HG03457 (cell line): ENCODE measurements around the gene RNF4.

Source experiments
- ATAC-seq: cut with Tn5 transposase; IDR thresholded peaks from one replicate; pipeline ENCODE4 v1.9.1; 2021; ENCODE audit warnings: moderate number of reproducible peaks; ENCODE audit not compliant: unreplicated experiment

Gene RNF4

GRCh38 chr4:2437475-2438215 lies 31.3 kb upstream of the RNF4 start:
- no peak for ATAC-seq

GRCh38 chr4:2438822-2439718 lies 29.8 kb upstream of the RNF4 start:
- no peak for ATAC-seq

GRCh38 chr4:2441393-2442174 lies 27.3 kb upstream of the RNF4 start:
- no peak for ATAC-seq

- no peak for ATAC-seq
These were observed 26.5 kb upstream of the RNF4 start for GRCh38 chr4:2442175-2442993.

GRCh38 chr4:2443061-2443730 lies 25.7 kb upstream of the RNF4 start:
- no peak for ATAC-seq

GRCh38 chr4:2443956-2444740 lies 24.8 kb upstream of the RNF4 start:
- ATAC-seq: no peak

- no peak for ATAC-seq
These were observed 23.8 kb upstream of the RNF4 start for GRCh38 chr4:2445130-2445529.

GRCh38 chr4:2445571-2445970 lies 23.3 kb upstream of the RNF4 start:
- no peak for ATAC-seq

GRCh38 chr4:2446656-2447564 lies 22.0 kb upstream of the RNF4 start:
- ATAC-seq: no peak

GRCh38 chr4:2448589-2448988 lies 20.3 kb upstream of the RNF4 start:
- no peak for ATAC-seq

GRCh38 chr4:2449051-2449450 lies 19.9 kb upstream of the RNF4 start:
- ATAC-seq: no peak

- ATAC-seq: no peak
These were observed 19.2 kb upstream of the RNF4 start for GRCh38 chr4:2449511-2450392.

GRCh38 chr4:2450394-2451035 lies 18.4 kb upstream of the RNF4 start:
- no peak for ATAC-seq

- no peak for ATAC-seq
These were observed 17.8 kb upstream of the RNF4 start for GRCh38 chr4:2451036-2451520.

- ATAC-seq: no peak
These were observed 16.8 kb upstream of the RNF4 start for GRCh38 chr4:2451821-2452785.
